ENCODE measurements around the gene CALHM2.
"Not testable (repeated sequence)": the region's sequence is repeated elsewhere in the genome, so short reads cannot be mapped to it uniquely, and the experiment has no call there.

DNA sequence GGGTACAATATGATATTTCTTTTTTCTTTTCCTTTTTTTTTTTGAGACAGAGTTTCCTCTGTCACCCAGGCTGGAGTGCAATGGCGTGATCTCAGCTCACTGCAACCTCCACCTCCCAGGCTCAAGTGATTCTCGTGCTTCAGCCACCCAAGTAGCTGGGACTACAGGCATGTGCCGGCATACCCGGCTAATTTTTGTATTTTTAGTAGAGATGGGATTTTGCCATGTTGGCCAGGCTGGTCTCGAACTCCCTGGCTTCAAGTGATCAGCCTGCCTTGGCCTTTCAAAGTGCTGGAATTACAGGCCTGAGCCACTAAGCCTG is 35.1 kb downstream of the CALHM2 start:
- TF ChIP-seq YY1 (IDR thresholded peaks at IDR 0.05; ENCODE audit: insufficient read depth, insufficient read length); SUZ12 (IDR thresholded peaks at IDR 0.05; ENCODE audit: extremely low read depth, insufficient read depth, insufficient read length): not testable (repeated sequence)

Measured in NT2/D1 (cell line).